ENCODE data around the gene ZNF716. TPM values are rescaled to one million over a fixed set of nuclear protein-coding genes. Genes with fewer than 3 reads are reported as not detected.

Gene ZNF716
- total and polyA plus RNA-seq, 2 of the 13 experiments (the other 11 are each of a cell fraction or from before 2014, with no cell fraction given), result not detected

GRCh38 chr7:57407125-57407524 is 42.9 kb upstream of the ZNF716 start:
- Histone ChIP-seq H3K36me3 (replicated peaks in 1 of 2; ENCODE audit: control insufficient read depth in 1 of 2, insufficient read depth in 2 of 2, low read length in 2 of 2) (no peaks in the 10 kb centered on the region), H3K9me3 (ENCODE audit: low read length) (peaks cover 96% of the 10 kb centered on the region)
- in situ Hi-C loops (cut with HindIII; ENCODE audit: extremely low pct_ligation_motif_present, low pct_unique_long_range_greater_than_20kb), result no loop called here

More at GRCh38 chr7:57407125-57407524, 42.9 kb upstream of the ZNF716 start:
- no peaks in the 10 kb centered on the region for H3K79me2 ChIP-seq (ENCODE audit: insufficient read depth, low read length)
- no peak overlapping the region for H3K4me3 ChIP-seq (replicated peaks in 1 of 3; ENCODE audit: insufficient read depth in 1 of 3, low read depth in 2 of 3, low read length in 3 of 3)
- no TSS peak for BruUV-seq (replicated peaks)
- no peaks in the 10 kb centered on the region for H3K4me1 ChIP-seq (ENCODE audit: insufficient read depth, low read length)
- H2AFZ ChIP-seq (ENCODE audit: low read length), result no peak overlapping the region
- H3K27me3 ChIP-seq (ENCODE audit: control insufficient read depth in 1 of 2, insufficient read depth in 2 of 2, low read length in 2 of 2), result no peaks in the 10 kb centered on the region
- H3K4me2 ChIP-seq (ENCODE audit: low read depth, low read length), result no peak overlapping the region
- no peak for FAIRE-seq
- ChIA-PET POLR2A (no interaction called here), CTCF (ENCODE audit: low intra/inter-chr PET ratio, low total read pairs) (no interaction called here)
- no peak overlapping the region for H3K27ac ChIP-seq (ENCODE audit: extremely low read length, insufficient read depth, low read length)
- 1% methylated on average over 7 of the region's 7 CpGs for WGBS (ENCODE audit: low lambda C conversion rate)
- intact Hi-C loops (cut with micrococcal nuclease; ENCODE audit: unreplicated experiment), result no loop called here
- no peak for DNase-seq (ENCODE audit: low spot score)
- TF ChIP-seq, protein P1, sequence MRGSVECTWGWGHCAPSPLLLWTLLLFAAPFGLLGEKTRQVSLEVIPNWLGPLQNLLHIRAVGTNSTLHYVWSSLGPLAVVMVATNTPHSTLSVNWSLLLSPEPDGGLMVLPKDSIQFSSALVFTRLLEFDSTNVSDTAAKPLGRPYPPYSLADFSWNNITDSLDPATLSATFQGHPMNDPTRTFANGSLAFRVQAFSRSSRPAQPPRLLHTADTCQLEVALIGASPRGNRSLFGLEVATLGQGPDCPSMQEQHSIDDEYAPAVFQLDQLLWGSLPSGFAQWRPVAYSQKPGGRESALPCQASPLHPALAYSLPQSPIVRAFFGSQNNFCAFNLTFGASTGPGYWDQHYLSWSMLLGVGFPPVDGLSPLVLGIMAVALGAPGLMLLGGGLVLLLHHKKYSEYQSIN (CRISPR knock-in tag; IDR thresholded peaks at IDR 0.05; ENCODE audit: borderline replicate concordance), result no peak
- TF ChIP-seq ZNF749 (CRISPR knock-in tag; IDR thresholded peaks at IDR 0.05; ENCODE audit: borderline replicate concordance) (no peak), THRA (CRISPR knock-in tag; IDR thresholded peaks at IDR 0.05; ENCODE audit: borderline replicate concordance) (no peak), ZNF607 (CRISPR knock-in tag; IDR thresholded peaks at IDR 0.05; ENCODE audit: borderline replicate concordance) (no peak), ZBTB26 (CRISPR knock-in tag; IDR thresholded peaks at IDR 0.05; ENCODE audit: borderline replicate concordance) (no peak), TAF1 (CRISPR knock-in tag; IDR thresholded peaks at IDR 0.05) (no peak), PCBP1 (IDR thresholded peaks at IDR 0.05; ENCODE audit: borderline replicate concordance, low read depth, low read length) (no peak), STAG1 (CRISPR knock-in tag; IDR thresholded peaks at IDR 0.05) (no peak), REPIN1 (CRISPR knock-in tag; IDR thresholded peaks at IDR 0.05; ENCODE audit: borderline replicate concordance, low read depth) (no peak), ZBTB2 (CRISPR knock-in tag; IDR thresholded peaks at IDR 0.05; ENCODE audit: low read depth) (no peak), YY1 (IDR thresholded peaks at IDR 0.05; ENCODE audit: insufficient read depth, insufficient replicate concordance, low read depth, low read length) (no peak), FOXA3 (CRISPR knock-in tag; IDR thresholded peaks at IDR 0.05) (no peak), RAD21 (CRISPR knock-in tag; IDR thresholded peaks at IDR 0.05) (no peak)
- ATAC-seq, result no peak
- no peaks in the 10 kb centered on the region for H4K20me1 ChIP-seq (ENCODE audit: insufficient read depth, low read length)
- H3K9ac ChIP-seq (ENCODE audit: insufficient read depth, low read depth, low read length), result no peak overlapping the region
